CD4-positive, alpha-beta T cell treated with Interleukin-6 at 100 ng/mL for 8 hours (primary cell): ENCODE measurements around the gene MPL.

Experiments used
- DNase-seq: peaks from one replicate; pipeline ENCODE4 v3.0.0-alpha.2; 2020; ENCODE audit warnings: mixed read lengths, low spot score

Gene MPL

GRCh38 chr1:43337588-43337987 lies at the start of gene MPL:
Gene MPL, plus strand, starts transcription at chr1:43337818. Its CDS starts 31 bp downstream, at chr1:43337849.
- no peak for DNase-seq

GRCh38 chr1:43288058-43288784 lies 49.4 kb upstream of the MPL start:
- DNase-seq = no peak

GRCh38 chr1:43288785-43289706 lies 48.6 kb upstream of the MPL start:
- DNase-seq = no peak

GRCh38 chr1:43292216-43292615 lies 45.4 kb upstream of the MPL start:
- no peak for DNase-seq

GRCh38 chr1:43292679-43293078 lies 44.9 kb upstream of the MPL start:
- no peak for DNase-seq

GRCh38 chr1:43293176-43293575 lies 44.4 kb upstream of the MPL start:
- DNase-seq = no peak

- DNase-seq = no peak
Measured at GRCh38 chr1:43293896-43294760, 43.5 kb upstream of the MPL start.

- DNase-seq = no peak
Measured at GRCh38 chr1:43294761-43295160, 42.9 kb upstream of the MPL start.

GRCh38 chr1:43296207-43296606 lies 41.4 kb upstream of the MPL start:
- DNase-seq = no peak

GRCh38 chr1:43298055-43298454 lies 39.6 kb upstream of the MPL start:
- DNase-seq = no peak

- DNase-seq = no peak
Measured at GRCh38 chr1:43299101-43299500, 38.5 kb upstream of the MPL start.

GRCh38 chr1:43300378-43301094 lies 37.1 kb upstream of the MPL start, which contains the start of gene TIE1:
Gene TIE1, plus strand, starts transcription at chr1:43300982. Its CDS starts 90 bp downstream, at chr1:43301072.
- DNase-seq = no peak

GRCh38 chr1:43302201-43302600 lies 35.4 kb upstream of the MPL start:
- no peak for DNase-seq

GRCh38 chr1:43302721-43303470 lies 34.7 kb upstream of the MPL start:
- DNase-seq = no peak

- no peak for DNase-seq
Measured at GRCh38 chr1:43303471-43304313, 33.9 kb upstream of the MPL start.

- DNase-seq = no peak
Measured at GRCh38 chr1:43304314-43304681, 33.3 kb upstream of the MPL start.

- DNase-seq = no peak
Measured at GRCh38 chr1:43304771-43305300, 32.8 kb upstream of the MPL start.

- no peak for DNase-seq
Measured at GRCh38 chr1:43305461-43305860, 32.2 kb upstream of the MPL start.

- no peak for DNase-seq
Measured at GRCh38 chr1:43305926-43306687, 31.5 kb upstream of the MPL start.
